ENCODE measurements around the gene SMIM13.

The SMIM13 gene

GRCh38 chr6:11161031-11161956 lies 67.7 kb downstream of the SMIM13 start:
- DNase-seq: no peak

- no peak for DNase-seq
Observed at GRCh38 chr6:11162262-11162661, 68.6 kb downstream of the SMIM13 start.

GRCh38 chr6:11163932-11164331 lies 70.3 kb downstream of the SMIM13 start:
- no peak for DNase-seq

DNA sequence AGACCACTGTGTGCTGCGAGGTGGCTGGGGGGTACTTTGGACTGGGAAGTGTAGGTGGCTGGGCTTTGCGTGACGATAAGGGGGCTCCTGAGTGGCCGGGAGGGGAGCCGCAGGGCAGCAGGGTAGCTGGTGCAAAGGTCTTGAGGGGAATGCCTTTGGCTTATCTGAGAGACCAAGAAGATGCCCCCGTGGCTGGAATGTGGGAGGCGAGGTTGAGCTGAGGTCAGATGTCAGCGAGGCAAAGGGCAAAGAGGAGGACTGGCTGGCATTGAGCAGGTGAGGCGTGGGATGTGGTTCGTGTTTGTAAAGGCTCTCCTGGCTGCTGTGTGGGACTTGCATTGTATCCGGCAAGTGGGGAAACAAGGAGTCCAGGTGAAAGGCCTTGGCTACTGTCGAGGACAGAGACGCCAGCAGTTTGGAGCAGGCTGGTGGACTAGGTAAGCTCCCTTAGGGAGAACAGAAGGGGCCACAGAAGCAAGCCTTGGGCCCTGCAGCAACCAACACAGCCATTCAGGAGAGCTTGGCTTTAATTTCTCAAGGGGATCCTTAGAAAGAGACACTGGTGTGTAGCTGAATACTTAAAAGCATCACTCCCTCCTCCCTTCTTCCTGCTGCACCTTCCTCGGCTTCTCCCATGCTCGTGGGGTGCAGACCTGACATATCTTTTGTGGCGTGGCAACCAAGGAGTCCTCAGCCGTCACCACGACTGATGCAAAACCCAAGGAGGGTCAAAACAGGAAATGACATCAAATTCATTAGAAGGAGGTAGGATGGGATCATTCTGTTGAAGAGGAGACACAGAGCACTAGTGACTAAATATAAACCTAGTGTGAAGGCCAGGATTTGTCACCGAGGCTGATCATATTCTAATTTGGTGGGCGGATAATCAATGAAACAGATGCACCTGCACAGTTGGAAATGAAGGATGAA lies 71.3 kb downstream of the SMIM13 start:
- DNase-seq: no peak

- DNase-seq: no peak
Observed at GRCh38 chr6:11166948-11167347, 73.3 kb downstream of the SMIM13 start.

DNA sequence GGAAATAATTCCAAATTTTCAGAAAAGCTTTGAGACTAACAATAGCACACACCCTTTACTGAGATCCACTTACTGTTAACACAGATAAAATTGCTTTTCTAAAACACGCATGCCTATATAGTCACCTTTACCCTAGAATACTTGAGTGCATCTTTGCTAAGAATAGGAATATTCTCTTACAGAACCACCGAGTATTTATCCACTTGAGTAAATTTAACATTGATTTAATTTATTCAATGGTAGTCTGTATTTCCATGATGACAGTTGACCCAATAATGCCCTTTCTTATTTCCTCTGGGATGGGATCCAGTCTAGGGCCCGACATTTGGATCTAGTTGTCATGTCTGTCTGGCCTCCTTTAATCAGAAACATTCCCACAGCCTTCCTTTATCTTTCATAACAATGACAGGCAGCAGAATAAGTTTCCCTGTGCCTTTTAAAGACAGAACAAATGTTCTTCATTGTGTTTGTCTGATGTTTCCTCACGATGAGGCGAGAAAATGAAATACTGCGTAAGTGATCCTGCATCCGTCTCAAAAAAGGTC lies 74.5 kb downstream of the SMIM13 start:
- no peak for DNase-seq

DNA sequence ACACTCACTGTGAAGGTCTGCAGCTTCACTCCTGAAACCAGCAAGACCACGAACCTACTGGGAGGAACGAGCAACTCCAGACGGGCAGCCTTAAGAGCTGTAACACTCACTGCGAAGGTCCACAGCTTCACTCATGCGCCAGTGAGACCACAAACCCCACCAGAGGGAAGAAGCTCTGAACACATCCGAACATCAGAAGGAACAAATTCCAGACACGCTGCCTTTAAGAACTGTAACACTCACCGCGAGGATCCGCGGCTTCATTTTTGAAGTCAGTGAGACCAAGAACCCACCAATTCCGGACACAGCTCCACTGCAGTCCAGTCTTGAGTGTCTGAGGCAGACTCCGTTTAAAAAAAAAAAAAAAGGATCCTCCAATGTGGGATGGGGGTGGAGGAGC lies 78.3 kb downstream of the SMIM13 start:
- DNase-seq: no peak

GRCh38 chr6:11172501-11173327 lies 79.1 kb downstream of the SMIM13 start:
- DNase-seq: no peak

- no peak for DNase-seq
Observed at GRCh38 chr6:11174242-11174611, 80.6 kb downstream of the SMIM13 start.

GRCh38 chr6:11177271-11177670 lies 83.6 kb downstream of the SMIM13 start:
- no peak for DNase-seq

GRCh38 chr6:11179088-11179418 lies 85.4 kb downstream of the SMIM13 start:
- DNase-seq: no peak

DNA sequence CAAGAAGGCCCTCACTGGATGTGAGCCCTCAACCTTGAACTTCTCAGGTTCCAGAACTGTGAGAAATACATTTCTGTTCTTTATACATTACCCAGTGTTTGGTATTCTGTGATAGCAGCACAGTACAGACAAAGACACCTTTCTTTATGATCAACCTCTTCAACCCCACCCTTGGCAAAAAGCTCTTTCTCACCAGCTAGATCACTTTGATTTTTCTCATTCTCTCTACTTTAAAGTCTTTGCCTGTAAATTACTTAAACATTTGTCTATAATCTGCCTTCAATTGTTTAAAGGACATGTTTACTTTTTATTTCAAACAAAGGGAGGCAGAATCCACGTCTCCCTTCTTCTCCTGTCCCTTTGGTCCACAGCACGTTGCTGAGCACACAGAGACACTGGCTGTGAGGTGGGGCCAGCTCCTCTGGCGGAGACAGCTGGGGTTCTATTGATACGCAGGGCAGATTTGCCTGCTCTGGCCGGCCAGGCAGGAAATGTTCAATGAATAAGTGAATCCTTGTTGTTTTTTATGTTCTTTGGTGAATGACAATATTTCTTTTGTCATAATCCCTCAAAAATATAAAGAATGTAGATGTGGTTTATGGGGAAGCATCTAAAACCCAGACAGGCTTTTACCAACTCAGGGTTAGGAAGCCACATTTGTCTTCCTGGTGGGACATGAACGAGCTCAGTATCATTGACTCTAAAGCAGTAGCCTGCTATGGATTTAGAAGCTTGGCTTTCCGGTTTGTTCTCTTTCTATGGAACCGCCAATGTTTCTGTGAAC lies 86.0 kb downstream of the SMIM13 start:
- DNase-seq: no peak

DNA sequence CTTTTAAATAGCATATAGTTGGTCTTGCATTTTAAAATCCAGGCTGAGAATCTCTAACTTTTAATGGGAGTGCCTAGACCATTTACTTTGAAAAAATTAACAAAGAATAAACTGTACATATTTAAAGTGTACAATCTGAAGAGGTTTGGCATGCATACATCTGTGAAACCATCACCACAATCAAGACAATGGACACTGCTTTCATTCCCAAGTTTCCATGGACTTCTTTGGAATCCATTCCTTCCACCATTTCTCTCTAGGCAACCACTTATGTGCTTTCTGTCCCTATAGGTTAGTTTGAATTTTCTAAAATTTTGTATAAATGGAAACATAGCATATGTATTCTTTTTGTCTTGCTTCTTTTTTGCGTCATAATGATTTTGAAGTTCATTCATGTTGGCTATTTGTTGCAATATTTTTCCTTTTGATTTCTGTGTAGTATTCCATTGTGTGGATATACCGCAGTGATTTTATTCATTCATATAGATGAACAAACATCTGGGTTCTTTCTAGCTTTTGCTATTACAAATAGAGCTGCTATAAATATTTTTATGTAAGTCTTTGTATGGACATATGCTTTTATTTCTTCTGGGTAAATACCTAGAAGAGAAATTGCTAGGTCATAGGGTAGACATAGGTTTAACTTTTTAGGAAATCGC lies 88.0 kb downstream of the SMIM13 start:
- no peak for DNase-seq

DNA sequence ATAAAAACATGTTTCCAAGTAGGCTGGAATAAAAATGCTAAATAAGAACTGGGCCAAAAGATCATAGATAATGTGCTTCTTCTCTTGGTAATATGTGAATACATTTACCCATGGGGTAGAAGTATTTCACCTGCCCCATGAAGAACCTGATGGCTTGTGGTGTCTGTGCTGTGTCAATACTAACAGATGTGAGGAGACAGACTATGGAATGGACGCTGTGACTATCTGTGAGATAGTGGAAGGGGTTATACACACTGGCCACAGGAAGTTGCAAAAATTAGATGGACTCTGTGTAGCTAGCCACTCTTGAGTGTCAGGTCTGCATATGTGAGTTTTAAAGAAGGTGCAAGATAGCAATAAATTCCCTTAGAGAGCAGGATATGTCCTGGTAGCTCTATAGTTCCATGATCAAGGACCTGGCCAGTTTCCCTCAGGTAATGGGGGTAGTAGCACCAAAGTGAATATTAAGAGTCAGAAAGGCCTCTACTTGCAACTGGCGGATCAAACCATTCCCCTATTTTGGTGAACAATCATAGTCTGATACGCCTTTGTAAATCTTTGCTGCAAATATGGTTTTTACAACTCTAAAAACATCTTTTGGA lies 90.2 kb downstream of the SMIM13 start:
- no peak for DNase-seq

GRCh38 chr6:11185204-11185842 lies 91.7 kb downstream of the SMIM13 start:
- no peak for DNase-seq

DNA sequence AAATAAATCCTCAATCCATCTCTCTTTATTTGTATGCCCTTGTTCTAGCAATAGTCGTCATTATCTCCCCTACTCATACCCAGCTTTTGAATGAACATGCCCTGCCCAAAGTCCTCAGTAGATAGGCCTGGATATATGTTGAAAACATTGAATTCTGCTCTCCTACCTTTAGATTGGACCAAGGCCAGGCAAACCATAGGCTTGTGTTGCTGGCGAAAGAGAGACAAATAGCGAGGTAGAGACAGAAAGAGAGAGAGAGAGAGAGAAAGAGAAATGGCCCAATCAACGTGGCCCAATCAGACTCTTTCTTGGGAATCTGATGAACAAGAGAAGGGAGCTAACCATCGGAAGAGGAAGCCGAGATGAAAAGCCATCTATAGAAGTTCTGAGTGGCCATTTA lies 93.7 kb downstream of the SMIM13 start:
- no peak for DNase-seq

Measured in amniotic stem cell (primary cell).